ENCODE measurements around the gene TSPAN8. TPM values are rescaled to one million over a fixed set of nuclear protein-coding genes. Genes with fewer than 3 reads are reported as not detected.
A peak's percentile ranks its signal among the peaks of the same experiment; 100 is the strongest.
"Not testable (repeated sequence)": the region's sequence is repeated elsewhere in the genome, so short reads cannot be mapped to it uniquely, and the experiment has no call there.

TSPAN8 gene
- total RNA-seq, 1 donor from 2014 or later: 3.7 TPM

GRCh38 chr12:71165780-71166179 lies 8.0 kb upstream of the TSPAN8 start:
- not testable (repeated sequence) for H3K27me3 ChIP-seq (ENCODE audit: control insufficient read depth in 3 of 3, insufficient read depth in 3 of 3, low read length in 3 of 3); H3K36me3 ChIP-seq (ENCODE audit: control insufficient read depth in 3 of 3, insufficient read depth in 3 of 3, low read length in 3 of 3); H3K9me3 ChIP-seq (ENCODE audit: control insufficient read depth in 3 of 3, low read length in 3 of 3); H3K4me3 ChIP-seq (ENCODE audit: low read length in 3 of 3); H3K4me1 ChIP-seq (ENCODE audit: control insufficient read depth in 3 of 3, insufficient read depth in 3 of 3, low read length in 3 of 3); H3K27ac ChIP-seq (ENCODE audit: low read depth, low read length); H3K9ac ChIP-seq (ENCODE audit: low read depth in 1 of 3, low read length in 3 of 3)

- Histone ChIP-seq H3K9me3 (ENCODE audit: control insufficient read depth in 3 of 3, low read length in 3 of 3) (no peaks in the 10 kb centered on the region), H3K27ac (ENCODE audit: low read depth, low read length) (no peak overlapping the region), H3K9ac (ENCODE audit: low read depth in 1 of 3, low read length in 3 of 3) (no peak overlapping the region), H3K27me3 (ENCODE audit: control insufficient read depth in 3 of 3, insufficient read depth in 3 of 3, low read length in 3 of 3) (no peaks in the 10 kb centered on the region), H3K36me3 (ENCODE audit: control insufficient read depth in 3 of 3, insufficient read depth in 3 of 3, low read length in 3 of 3) (no peaks in the 10 kb centered on the region), H3K4me3 (ENCODE audit: low read length in 3 of 3) (no peak overlapping the region), H3K4me1 (ENCODE audit: control insufficient read depth in 3 of 3, insufficient read depth in 3 of 3, low read length in 3 of 3) (no peaks in the 10 kb centered on the region)
Measured at GRCh38 chr12:71164568-71165197, 6.9 kb upstream of the TSPAN8 start.

- no peaks in the 10 kb centered on the region for H3K36me3 ChIP-seq (ENCODE audit: control insufficient read depth in 3 of 3, insufficient read depth in 3 of 3, low read length in 3 of 3)
- H3K27ac ChIP-seq (ENCODE audit: low read depth, low read length): no peak overlapping the region
- H3K9ac ChIP-seq (ENCODE audit: low read depth in 1 of 3, low read length in 3 of 3): no peak overlapping the region
- H3K27me3 ChIP-seq (ENCODE audit: control insufficient read depth in 3 of 3, insufficient read depth in 3 of 3, low read length in 3 of 3): no peaks in the 10 kb centered on the region
- H3K4me1 ChIP-seq (ENCODE audit: control insufficient read depth in 3 of 3, insufficient read depth in 3 of 3, low read length in 3 of 3): no peaks in the 10 kb centered on the region
- no peaks in the 10 kb centered on the region for H3K9me3 ChIP-seq (ENCODE audit: control insufficient read depth in 3 of 3, low read length in 3 of 3)
- no peak overlapping the region for H3K4me3 ChIP-seq (ENCODE audit: low read length in 3 of 3)
Measured at GRCh38 chr12:71164166-71164565, 6.4 kb upstream of the TSPAN8 start.

GRCh38 chr12:71162832-71163763 lies 5.3 kb upstream of the TSPAN8 start:
- no peaks in the 10 kb centered on the region for H3K27me3 ChIP-seq (ENCODE audit: control insufficient read depth in 3 of 3, insufficient read depth in 3 of 3, low read length in 3 of 3)
- H3K27ac ChIP-seq (ENCODE audit: low read depth, low read length): no peak overlapping the region
- H3K9ac ChIP-seq (ENCODE audit: low read depth in 1 of 3, low read length in 3 of 3): no peak overlapping the region

GRCh38 chr12:71161591-71161990 lies 3.8 kb upstream of the TSPAN8 start:
- Histone ChIP-seq H3K27ac (ENCODE audit: low read depth, low read length) (no peak overlapping the region), H3K9me3 (ENCODE audit: control insufficient read depth in 3 of 3, low read length in 3 of 3) (no peaks in the 10 kb centered on the region), H3K36me3 (ENCODE audit: control insufficient read depth in 3 of 3, insufficient read depth in 3 of 3, low read length in 3 of 3) (no peaks in the 10 kb centered on the region), H3K4me3 (ENCODE audit: low read length in 3 of 3) (no peak overlapping the region), H3K27me3 (ENCODE audit: control insufficient read depth in 3 of 3, insufficient read depth in 3 of 3, low read length in 3 of 3) (no peaks in the 10 kb centered on the region), H3K4me1 (ENCODE audit: control insufficient read depth in 3 of 3, insufficient read depth in 3 of 3, low read length in 3 of 3) (peaks cover 0 to 3% (median 0%) of the 10 kb centered on the region in 3 donors), H3K9ac (ENCODE audit: low read depth in 1 of 3, low read length in 3 of 3) (no peak overlapping the region)

More at GRCh38 chr12:71162832-71163763, 5.3 kb upstream of the TSPAN8 start:
- no peak overlapping the region for H3K4me3 ChIP-seq (ENCODE audit: low read length in 3 of 3)
- no peaks in the 10 kb centered on the region for H3K9me3 ChIP-seq (ENCODE audit: control insufficient read depth in 3 of 3, low read length in 3 of 3)
- H3K36me3 ChIP-seq (ENCODE audit: control insufficient read depth in 3 of 3, insufficient read depth in 3 of 3, low read length in 3 of 3): no peaks in the 10 kb centered on the region
- no peaks in the 10 kb centered on the region for H3K4me1 ChIP-seq (ENCODE audit: control insufficient read depth in 3 of 3, insufficient read depth in 3 of 3, low read length in 3 of 3)

- H3K36me3 ChIP-seq (ENCODE audit: control insufficient read depth in 3 of 3, insufficient read depth in 3 of 3, low read length in 3 of 3): no peaks in the 10 kb centered on the region
- H3K27me3 ChIP-seq (ENCODE audit: control insufficient read depth in 3 of 3, insufficient read depth in 3 of 3, low read length in 3 of 3): no peaks in the 10 kb centered on the region
- peaks cover 0 to 3% (median 0%) of the 10 kb centered on the region in 3 donors for H3K4me1 ChIP-seq (ENCODE audit: control insufficient read depth in 3 of 3, insufficient read depth in 3 of 3, low read length in 3 of 3)
- no peak overlapping the region for H3K27ac ChIP-seq (ENCODE audit: low read depth, low read length)
- H3K4me3 ChIP-seq (ENCODE audit: low read length in 3 of 3): no peak overlapping the region
- no peaks in the 10 kb centered on the region for H3K9me3 ChIP-seq (ENCODE audit: control insufficient read depth in 3 of 3, low read length in 3 of 3)
- H3K9ac ChIP-seq (ENCODE audit: low read depth in 1 of 3, low read length in 3 of 3): no peak overlapping the region
Measured at GRCh38 chr12:71160585-71160984, 2.8 kb upstream of the TSPAN8 start.

- no peaks in the 10 kb centered on the region for H3K9me3 ChIP-seq (ENCODE audit: control insufficient read depth in 3 of 3, low read length in 3 of 3)
- H3K27me3 ChIP-seq (ENCODE audit: control insufficient read depth in 3 of 3, insufficient read depth in 3 of 3, low read length in 3 of 3): no peaks in the 10 kb centered on the region
- H3K36me3 ChIP-seq (ENCODE audit: control insufficient read depth in 3 of 3, insufficient read depth in 3 of 3, low read length in 3 of 3): no peaks in the 10 kb centered on the region
- H3K4me3 ChIP-seq (ENCODE audit: low read length in 3 of 3): no peak overlapping the region
- no peak overlapping the region for H3K27ac ChIP-seq (ENCODE audit: low read depth, low read length)
- peaks cover 0 to 3% (median 0%) of the 10 kb centered on the region in 3 donors for H3K4me1 ChIP-seq (ENCODE audit: control insufficient read depth in 3 of 3, insufficient read depth in 3 of 3, low read length in 3 of 3)
- H3K9ac ChIP-seq (ENCODE audit: low read depth in 1 of 3, low read length in 3 of 3): no peak overlapping the region
Measured at GRCh38 chr12:71159878-71160277, 2.1 kb upstream of the TSPAN8 start.

GRCh38 chr12:71159264-71159663 lies 1.5 kb upstream of the TSPAN8 start:
- Histone ChIP-seq H3K27ac (ENCODE audit: low read depth, low read length) (no peak overlapping the region), H3K4me1 (ENCODE audit: control insufficient read depth in 3 of 3, insufficient read depth in 3 of 3, low read length in 3 of 3) (peaks cover 0 to 3% (median 0%) of the 10 kb centered on the region in 3 donors), H3K4me3 (ENCODE audit: low read length in 3 of 3) (no peak overlapping the region), H3K27me3 (ENCODE audit: control insufficient read depth in 3 of 3, insufficient read depth in 3 of 3, low read length in 3 of 3) (no peaks in the 10 kb centered on the region), H3K9me3 (ENCODE audit: control insufficient read depth in 3 of 3, low read length in 3 of 3) (no peaks in the 10 kb centered on the region), H3K36me3 (ENCODE audit: control insufficient read depth in 3 of 3, insufficient read depth in 3 of 3, low read length in 3 of 3) (no peaks in the 10 kb centered on the region), H3K9ac (ENCODE audit: low read depth in 1 of 3, low read length in 3 of 3) (no peak overlapping the region)

GRCh38 chr12:71158361-71158882 lies 623 bp upstream of the TSPAN8 start:
- Histone ChIP-seq H3K36me3 (ENCODE audit: control insufficient read depth in 3 of 3, insufficient read depth in 3 of 3, low read length in 3 of 3) (no peaks in the 10 kb centered on the region), H3K9me3 (ENCODE audit: control insufficient read depth in 3 of 3, low read length in 3 of 3) (no peaks in the 10 kb centered on the region), H3K27ac (ENCODE audit: low read depth, low read length) (peak overlapping the region; percentile 16), H3K4me1 (ENCODE audit: control insufficient read depth in 3 of 3, insufficient read depth in 3 of 3, low read length in 3 of 3) (peaks cover 0 to 3% (median 0%) of the 10 kb centered on the region in 3 donors), H3K9ac (ENCODE audit: low read depth in 1 of 3, low read length in 3 of 3) (peak overlapping the region; percentile 26 to 73 (median 50)), H3K27me3 (ENCODE audit: control insufficient read depth in 3 of 3, insufficient read depth in 3 of 3, low read length in 3 of 3) (no peaks in the 10 kb centered on the region), H3K4me3 (ENCODE audit: low read length in 3 of 3) (peak overlapping the region in 2 of 3 donors; percentile 58 to 77)

- no peaks in the 10 kb centered on the region for H3K36me3 ChIP-seq (ENCODE audit: control insufficient read depth in 3 of 3, insufficient read depth in 3 of 3, low read length in 3 of 3)
- no peak overlapping the region for H3K4me3 ChIP-seq (ENCODE audit: low read length in 3 of 3)
- H3K27ac ChIP-seq (ENCODE audit: low read depth, low read length): no peak overlapping the region
Measured at GRCh38 chr12:71155225-71155624, 2.6 kb downstream of the TSPAN8 start.

More at GRCh38 chr12:71155225-71155624, 2.6 kb downstream of the TSPAN8 start:
- Histone ChIP-seq H3K9me3 (ENCODE audit: control insufficient read depth in 3 of 3, low read length in 3 of 3) (no peaks in the 10 kb centered on the region), H3K9ac (ENCODE audit: low read depth in 1 of 3, low read length in 3 of 3) (no peak overlapping the region), H3K4me1 (ENCODE audit: control insufficient read depth in 3 of 3, insufficient read depth in 3 of 3, low read length in 3 of 3) (peaks cover 0 to 3% (median 0%) of the 10 kb centered on the region in 3 donors), H3K27me3 (ENCODE audit: control insufficient read depth in 3 of 3, insufficient read depth in 3 of 3, low read length in 3 of 3) (no peaks in the 10 kb centered on the region)

All from skeletal muscle tissue (tissue), 4 donors.